ENCODE measurements around the gene CYP4F3.

CYP4F3 gene

DNA sequence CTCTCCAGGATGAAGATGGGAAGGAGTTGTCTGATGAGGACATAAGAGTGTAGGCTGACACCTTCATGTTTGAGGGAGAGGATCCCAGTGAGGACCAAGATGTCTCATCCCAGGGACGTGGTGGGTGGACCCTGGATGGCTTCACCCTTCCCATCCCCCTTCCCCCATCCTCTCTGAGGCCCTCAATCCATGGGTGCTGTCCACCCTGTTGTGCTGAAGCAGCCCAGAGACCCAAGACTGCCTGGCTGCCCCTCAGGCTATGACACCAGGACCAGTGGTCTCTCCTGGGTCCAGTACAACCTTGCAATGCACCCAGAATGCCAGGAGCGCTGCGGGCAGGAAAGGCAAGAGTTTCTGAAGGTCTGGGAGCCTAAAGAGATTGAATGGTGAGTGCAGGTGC, 28.7 kb downstream of the CYP4F3 start:
- no peak overlapping the region for H3K4me3 ChIP-seq (ENCODE audit: low read depth, low read length)
- no peaks in the 10 kb centered on the region for H3K36me3 ChIP-seq (replicated peaks)
- in situ Hi-C loops (cut with HindIII; ENCODE audit: low pct_ligation_motif_present, low sequenced_read_pairs), result no loop called here
- TF ChIP-seq, protein P1, sequence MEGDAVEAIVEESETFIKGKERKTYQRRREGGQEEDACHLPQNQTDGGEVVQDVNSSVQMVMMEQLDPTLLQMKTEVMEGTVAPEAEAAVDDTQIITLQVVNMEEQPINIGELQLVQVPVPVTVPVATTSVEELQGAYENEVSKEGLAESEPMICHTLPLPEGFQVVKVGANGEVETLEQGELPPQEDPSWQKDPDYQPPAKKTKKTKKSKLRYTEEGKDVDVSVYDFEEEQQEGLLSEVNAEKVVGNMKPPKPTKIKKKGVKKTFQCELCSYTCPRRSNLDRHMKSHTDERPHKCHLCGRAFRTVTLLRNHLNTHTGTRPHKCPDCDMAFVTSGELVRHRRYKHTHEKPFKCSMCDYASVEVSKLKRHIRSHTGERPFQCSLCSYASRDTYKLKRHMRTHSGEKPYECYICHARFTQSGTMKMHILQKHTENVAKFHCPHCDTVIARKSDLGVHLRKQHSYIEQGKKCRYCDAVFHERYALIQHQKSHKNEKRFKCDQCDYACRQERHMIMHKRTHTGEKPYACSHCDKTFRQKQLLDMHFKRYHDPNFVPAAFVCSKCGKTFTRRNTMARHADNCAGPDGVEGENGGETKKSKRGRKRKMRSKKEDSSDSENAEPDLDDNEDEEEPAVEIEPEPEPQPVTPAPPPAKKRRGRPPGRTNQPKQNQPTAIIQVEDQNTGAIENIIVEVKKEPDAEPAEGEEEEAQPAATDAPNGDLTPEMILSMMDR (IDR thresholded peaks at IDR 0.05; ENCODE audit: low read depth, low read length, missing control alignments), result no peak
- no peak overlapping the region for H3K27ac ChIP-seq
- no peaks in the 10 kb centered on the region for H3K27me3 ChIP-seq (replicated peaks)
- DNase-seq, result no peak

DNA sequence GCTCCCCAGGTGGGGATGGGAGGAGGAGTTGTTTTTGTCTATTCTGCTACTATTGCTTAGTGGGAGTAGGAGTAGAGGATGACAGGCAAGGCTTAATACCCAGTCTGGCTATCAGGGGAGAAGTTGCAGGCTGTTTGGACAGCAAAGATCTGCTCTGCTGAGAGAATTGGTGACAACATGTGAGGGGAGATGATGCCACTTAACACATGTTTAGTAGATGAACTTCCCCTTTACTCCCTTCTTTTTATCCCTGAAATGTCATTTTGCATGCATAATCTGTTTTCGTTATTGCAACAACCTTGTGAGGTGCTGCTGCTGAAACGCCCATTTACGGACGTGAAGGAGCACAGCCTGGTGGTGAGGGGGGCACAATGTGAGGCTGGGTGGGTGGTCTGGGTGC, 29.2 kb downstream of the CYP4F3 start:
- in situ Hi-C loops (cut with HindIII; ENCODE audit: low pct_ligation_motif_present, low sequenced_read_pairs), result no loop called here
- Histone ChIP-seq H3K27ac (no peak overlapping the region), H3K27me3 (replicated peaks) (no peaks in the 10 kb centered on the region), H3K4me3 (ENCODE audit: low read depth, low read length) (no peak overlapping the region), H3K36me3 (replicated peaks) (no peaks in the 10 kb centered on the region)
- TF ChIP-seq, protein P1 (IDR thresholded peaks at IDR 0.05; ENCODE audit: low read depth, low read length, missing control alignments), result no peak
- DNase-seq, result no peak

DNA sequence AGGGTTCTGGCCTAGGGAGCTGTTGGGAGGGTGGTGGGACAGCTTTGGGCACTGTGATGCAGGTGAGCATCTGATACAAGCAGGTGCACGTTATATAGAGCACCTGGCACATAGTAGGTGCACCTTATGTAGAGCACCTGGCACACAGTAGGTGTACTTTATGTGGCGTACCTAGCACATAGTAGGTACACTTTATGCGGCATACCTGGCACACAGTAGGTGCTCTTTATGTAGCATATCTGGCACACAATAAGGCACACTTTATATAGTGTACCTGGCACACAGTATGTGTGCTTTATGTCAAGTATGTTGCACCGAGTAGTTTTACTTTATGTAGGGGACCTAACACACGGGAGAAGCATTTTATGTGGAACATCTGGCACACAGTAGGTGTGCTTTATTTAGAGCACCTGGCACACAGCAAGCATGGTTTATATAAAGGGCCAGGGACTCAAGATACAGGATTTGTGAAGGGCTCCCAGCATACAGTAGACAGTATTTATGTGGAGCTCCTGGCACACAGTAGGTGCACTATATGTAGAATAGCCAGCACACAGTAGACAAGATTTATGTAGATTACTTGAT, 30.6 kb downstream of the CYP4F3 start:
- H3K4me3 ChIP-seq (ENCODE audit: low read depth, low read length), result no peak overlapping the region
- no peaks in the 10 kb centered on the region for H3K36me3 ChIP-seq (replicated peaks)
- no peaks in the 10 kb centered on the region for H3K27me3 ChIP-seq (replicated peaks)
- no peak for DNase-seq
- TF ChIP-seq, protein P1 (IDR thresholded peaks at IDR 0.05; ENCODE audit: low read depth, low read length, missing control alignments), result no peak
- in situ Hi-C loops (cut with HindIII; ENCODE audit: low pct_ligation_motif_present, low sequenced_read_pairs), result no loop called here
- H3K27ac ChIP-seq, result no peak overlapping the region

DNA sequence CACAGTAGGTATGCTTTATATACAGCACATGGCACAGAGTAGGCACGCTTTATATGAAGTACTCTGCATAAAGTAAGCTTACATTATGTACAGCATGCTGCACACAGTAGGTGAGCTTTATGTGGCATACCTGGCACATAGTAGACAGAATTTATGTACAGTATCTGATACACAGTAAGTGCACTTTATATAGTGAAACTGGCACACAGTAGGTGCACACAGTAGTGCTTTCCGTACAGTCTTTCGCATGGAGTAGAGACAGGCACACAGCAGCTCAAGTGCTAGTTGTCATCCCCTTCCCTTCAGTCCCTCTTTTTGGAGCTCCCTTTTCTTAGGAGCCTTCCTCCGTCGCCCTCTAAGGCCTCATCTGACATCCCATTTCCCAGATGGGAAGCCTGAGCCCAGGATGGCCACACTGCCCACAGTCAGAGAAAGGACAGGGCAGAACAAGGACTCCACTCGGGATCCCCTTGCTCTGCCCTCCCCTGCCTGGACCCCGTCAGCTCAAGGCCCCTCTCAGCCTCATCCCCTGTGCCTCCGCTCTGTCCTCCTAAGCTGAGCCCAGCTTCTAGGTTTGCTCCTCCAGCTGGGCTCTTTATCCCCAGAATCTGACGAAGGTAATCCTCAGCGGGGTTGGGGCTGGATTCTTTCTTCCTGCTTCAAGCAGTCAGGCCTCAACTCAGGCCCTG, 31.3 kb downstream of the CYP4F3 start:
- TF ChIP-seq, protein P1 (IDR thresholded peaks at IDR 0.05; ENCODE audit: low read depth, low read length, missing control alignments), result no peak
- no peaks in the 10 kb centered on the region for H3K27me3 ChIP-seq (replicated peaks)
- in situ Hi-C loops (cut with HindIII; ENCODE audit: low pct_ligation_motif_present, low sequenced_read_pairs), result no loop called here
- no peak for DNase-seq
- H3K4me3 ChIP-seq (ENCODE audit: low read depth, low read length), result no peak overlapping the region
- H3K27ac ChIP-seq, result no peak overlapping the region
- no peaks in the 10 kb centered on the region for H3K36me3 ChIP-seq (replicated peaks)

DNA sequence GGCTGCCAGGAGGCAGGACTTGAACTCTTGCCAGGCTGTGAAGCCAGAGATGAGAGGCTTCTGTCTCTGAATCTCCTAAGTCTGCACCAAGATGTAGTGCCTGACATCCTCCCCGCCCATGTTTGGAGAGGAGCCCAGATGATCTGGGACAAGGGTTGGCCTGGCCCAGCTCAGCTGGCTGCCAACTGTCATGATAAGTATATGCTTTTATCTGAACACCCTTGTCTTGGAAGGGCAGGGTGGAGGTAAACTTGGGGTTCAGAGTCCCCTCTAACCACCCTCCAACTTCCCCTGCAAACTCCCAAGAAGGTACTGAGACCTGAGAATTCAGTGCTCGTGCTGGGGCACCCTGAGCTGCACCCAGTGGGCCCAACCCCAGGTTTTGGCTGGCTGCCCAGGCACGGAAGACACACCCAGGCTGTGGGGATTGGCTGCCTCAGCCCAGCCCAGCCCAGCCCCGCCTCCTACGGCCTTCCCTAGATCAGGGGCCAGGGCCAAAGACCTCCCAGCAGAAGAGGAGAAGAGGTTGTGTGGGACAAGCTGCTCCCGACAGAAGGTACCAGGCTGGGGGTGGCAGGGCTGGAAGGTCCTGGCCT, 32.0 kb downstream of the CYP4F3 start, which contains the start of gene CYP4F12:
CYP4F12 (plus strand) TSS at position 508 of the 596 bp plus-strand sequence. CDS start 443 bp downstream, outside the sequence.
- Histone ChIP-seq H3K36me3 (replicated peaks) (no peaks in the 10 kb centered on the region), H3K27ac (no peak within 1 kb of the TSS), H3K27me3 (replicated peaks) (no peaks in the 10 kb centered on the region), H3K4me3 (ENCODE audit: low read depth, low read length) (no peak within 1 kb of the TSS)
- TF ChIP-seq, protein P1 (IDR thresholded peaks at IDR 0.05; ENCODE audit: low read depth, low read length, missing control alignments), result no peak
- DNase-seq, result no peak
- in situ Hi-C loops (cut with HindIII; ENCODE audit: low pct_ligation_motif_present, low sequenced_read_pairs), result no loop called here
